Upper lobe of right lung (tissue), 1 donor: Measurements from ENCODE around the gene TMEM266. TPM values are rescaled to one million over a fixed set of nuclear protein-coding genes. Genes with fewer than 3 reads are reported as not detected.

ENCODE experiments used
- ATAC-seq: fragments of 200-7000 bp; cut with Tn5 transposase; one replicate; pipeline ENCODE4 v1.9.1; 2020; ENCODE audit warnings: mild to moderate bottlenecking, moderate library complexity
- DNase-seq: peaks from one replicate; pipeline ENCODE4 v3.0.0-alpha.2; 2020
- H3K27ac ChIP-seq: fragments of 200-600 bp; one replicate; pipeline ENCODE4 v1.8.0; 2022
- H3K27me3 ChIP-seq: fragments of 200-600 bp; one replicate; pipeline ENCODE4 v1.8.0; 2022; ENCODE audit warnings: mild to moderate bottlenecking
- H3K36me3 ChIP-seq: fragments of 200-600 bp; one replicate; pipeline ENCODE4 v1.8.0; 2022
- H3K4me1 ChIP-seq: fragments of 200-600 bp; one replicate; pipeline ENCODE4 v1.8.0; 2022
- H3K4me3 ChIP-seq: fragments of 200-600 bp; one replicate; pipeline ENCODE4 v1.8.0; 2022; ENCODE audit warnings: mild to moderate bottlenecking
- H3K9me3 ChIP-seq: fragments of 200-600 bp; one replicate; pipeline ENCODE4 v1.8.0; 2022
- CTCF ChIP-seq: fragments of 200-600 bp; IDR thresholded peaks from one replicate; pipeline ENCODE4 v1.8.0; 2022; ENCODE audit warnings: antibody characterized with exemption
- intact Hi-C: fragments of 100-400 bp; cut with DNase I; formaldehyde crosslinking; loops from one replicate; pipeline ENCODE4 v1.11.0; 2022
- total RNA-seq: library from RNA; stranded (reverse); fragmentation: NEBNext Ultra II Directional; extraction: Animal tissue kit (Norgen Biotek cat#: 25700); gene quantifications from one replicate; pipeline ENCODE4 v1.2.1, GENCODE V29; 2021
- donor health status: DM: no; HTN: yes; CAD: no; lungs with severe emphysema.

TMEM266 gene
- total RNA-seq, 1 donor from 2014 or later: 2.5 TPM

- Histone ChIP-seq H3K27ac (no peak overlapping the region), H3K4me1 (no peaks in the 10 kb centered on the region), H3K36me3 (no peaks in the 10 kb centered on the region), H3K27me3 (no peaks in the 10 kb centered on the region), H3K4me3 (no peak overlapping the region), H3K9me3 (no peaks in the 10 kb centered on the region)
- ATAC-seq (no peak), DNase-seq (no peak)
- intact Hi-C loops: no loop called here
- no peak for TF ChIP-seq CTCF
Observed at GRCh38 chr15:76118767-76119166, 59.0 kb downstream of the TMEM266 start.

- Histone ChIP-seq H3K27ac (no peak overlapping the region), H3K9me3 (no peaks in the 10 kb centered on the region), H3K36me3 (no peaks in the 10 kb centered on the region), H3K27me3 (peaks cover 1% of the 10 kb centered on the region), H3K4me1 (no peaks in the 10 kb centered on the region), H3K4me3 (no peak overlapping the region)
- DNase-seq (no peak), ATAC-seq (no peak)
- intact Hi-C loops: no loop called here
- TF ChIP-seq CTCF: no peak
Observed at GRCh38 chr15:76123031-76123430, 63.2 kb downstream of the TMEM266 start.

DNA sequence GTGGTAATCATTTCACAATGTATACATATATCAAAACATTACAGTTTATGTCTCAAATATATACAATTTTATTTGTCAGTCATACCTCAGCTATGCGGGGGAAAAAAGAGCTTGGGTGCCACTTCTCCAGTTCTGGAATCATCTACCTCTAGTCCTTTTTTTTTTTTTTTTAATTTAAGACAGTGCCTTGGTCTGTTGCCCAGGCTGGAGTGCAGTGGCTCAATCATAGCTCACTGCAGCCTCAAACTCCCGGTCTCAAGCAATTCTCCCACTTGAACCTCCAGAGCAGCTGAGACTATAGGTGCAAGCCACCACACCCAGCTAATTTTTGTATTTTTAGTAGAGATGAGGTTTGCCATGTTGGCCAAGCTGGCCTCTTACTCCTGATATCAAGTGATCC lies 67.4 kb downstream of the TMEM266 start:
- Histone ChIP-seq H3K36me3 (no peaks in the 10 kb centered on the region), H3K27me3 (peaks cover 9% of the 10 kb centered on the region), H3K9me3 (no peaks in the 10 kb centered on the region), H3K4me3 (no peak overlapping the region), H3K27ac (no peak overlapping the region), H3K4me1 (no peaks in the 10 kb centered on the region)
- intact Hi-C loops: no loop called here
- DNase-seq: no peak
- ATAC-seq: no peak
- TF ChIP-seq CTCF: no peak

GRCh38 chr15:76127880-76128279 lies 68.1 kb downstream of the TMEM266 start:
- Histone ChIP-seq H3K4me3 (no peak overlapping the region), H3K9me3 (no peaks in the 10 kb centered on the region), H3K36me3 (no peaks in the 10 kb centered on the region), H3K27me3 (peaks cover 9% of the 10 kb centered on the region), H3K4me1 (no peaks in the 10 kb centered on the region), H3K27ac (no peak overlapping the region)
- TF ChIP-seq CTCF: no peak
- DNase-seq (no peak), ATAC-seq (no peak)
- intact Hi-C loops: no loop called here

DNA sequence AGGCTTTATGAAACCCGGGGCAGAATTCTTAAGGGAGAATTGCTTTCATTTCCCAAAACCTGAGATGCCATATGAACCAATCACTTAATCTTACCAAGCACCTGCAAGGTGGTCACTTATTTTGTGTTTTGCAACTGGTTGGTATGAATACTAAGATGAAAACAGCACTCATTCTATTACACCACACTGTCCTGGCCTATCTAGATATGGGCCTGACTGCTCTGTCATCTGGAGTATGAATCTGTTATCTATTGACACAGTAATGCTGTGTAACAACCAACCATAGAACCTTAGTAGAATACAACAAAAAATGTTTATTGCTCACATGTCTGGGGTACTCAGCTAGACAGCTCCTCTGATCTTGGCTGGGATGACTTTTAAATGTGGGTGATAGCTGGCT lies 74.8 kb downstream of the TMEM266 start:
- Histone ChIP-seq H3K4me3 (no peak overlapping the region), H3K4me1 (no peaks in the 10 kb centered on the region), H3K27me3 (no peaks in the 10 kb centered on the region), H3K36me3 (no peaks in the 10 kb centered on the region), H3K9me3 (no peaks in the 10 kb centered on the region), H3K27ac (no peak overlapping the region)
- DNase-seq (no peak), ATAC-seq (no peak)
- TF ChIP-seq CTCF: no peak
- intact Hi-C loops: loop anchor here (10.0 kb wide), 1 partner anchor 80 kb away; the partner anchor contains the start of gene TMEM266

- ATAC-seq: no peak
- H3K9me3 ChIP-seq: no peaks in the 10 kb centered on the region
- H3K27ac ChIP-seq: no peak overlapping the region
- intact Hi-C loops: loop anchor here (10.0 kb wide), 1 partner anchor 81 kb away; the partner anchor contains the start of gene TMEM266
- no peak for DNase-seq
- no peak overlapping the region for H3K4me3 ChIP-seq
- no peaks in the 10 kb centered on the region for H3K36me3 ChIP-seq
- no peak for TF ChIP-seq CTCF
- H3K4me1 ChIP-seq: peaks cover 7% of the 10 kb centered on the region
- H3K27me3 ChIP-seq: no peaks in the 10 kb centered on the region
Observed at GRCh38 chr15:76135516-76135915, 75.7 kb downstream of the TMEM266 start.
